Upper lobe of left lung (tissue), 6 donors: ENCODE measurements around the gene TACSTD2. TPM values are rescaled to one million over a fixed set of nuclear protein-coding genes. Genes with fewer than 3 reads are reported as not detected.
A peak's percentile ranks its signal among the peaks of the same experiment; 100 is the strongest.
"Not testable (repeated sequence)": the region's sequence is repeated elsewhere in the genome, so short reads cannot be mapped to it uniquely, and the experiment has no call there.

Experiments used
- ATAC-seq, 2 donors: fragments of 200-7000 bp; cut with Tn5 transposase; one replicate each; pipeline ENCODE4 v1.9.1; 2022; ENCODE audit warnings: mild to moderate bottlenecking in 2 of 2, moderate library complexity in 2 of 2; ENCODE audit not compliant: low FRiP score in 2 of 2
- DNase-seq, 2 donors: peaks; one replicate each; pipeline ENCODE4 v3.0.0-alpha.2; 2019 to 2020
- H3K27ac ChIP-seq, 4 donors: fragments of 200-600 bp; sonication (generic); one replicate each; pipeline ENCODE4 v1.5.1; 2016 to 2019
- H3K27me3 ChIP-seq, 4 donors: fragments of 200-600 bp; sonication (generic); one replicate each; pipeline ENCODE4 v1.5.1; 2017 to 2019
- H3K36me3 ChIP-seq, 4 donors: fragments of 200-600 bp; sonication (generic); one replicate each; pipeline ENCODE4 v1.5.1; 2016 to 2019
- H3K4me1 ChIP-seq, 4 donors: fragments of 200-600 bp; sonication (generic); one replicate each; pipeline ENCODE4 v1.5.1; 2018 to 2019
- H3K4me3 ChIP-seq, 4 donors: fragments of 200-600 bp; sonication (generic); one replicate each; pipeline ENCODE4 v1.5.1; 2017 to 2019; ENCODE audit warnings: mild to moderate bottlenecking in 2 of 4, moderate library complexity in 1 of 4
- H3K9me3 ChIP-seq, 4 donors: fragments of 200-600 bp; sonication (generic); one replicate each; pipeline ENCODE4 v1.5.1; 2018 to 2019
- EP300 ChIP-seq, 4 donors: sonication (generic); formaldehyde crosslinking; IDR thresholded peaks; one replicate each; pipeline ENCODE4 v1.5.1; 2017; ENCODE audit warnings: antibody characterized with exemption in 4 of 4, control low read depth in 2 of 4
- POLR2A ChIP-seq, 4 donors: fragments of 450-650 bp; IDR thresholded peaks; one replicate each; pipeline ENCODE4 v1.5.1; 2016 to 2017; ENCODE audit warnings: antibody characterized with exemption in 4 of 4, mild to moderate bottlenecking in 2 of 4
- POLR2AphosphoS5 ChIP-seq, 2 donors: sonication (generic); formaldehyde crosslinking; IDR thresholded peaks; one replicate each; pipeline ENCODE4 v1.5.1; 2017; ENCODE audit warnings: antibody characterized with exemption in 2 of 2
- WGBS, 2 donors: methylation state at CpG; one replicate each; pipeline ENCODE4 v1.1.5; 2017 to 2018; 5-methylcytosine and 5-hydroxymethylcytosine counted together
- total RNA-seq, 6 donors: library from RNA; depleted of rRNA in 4 of 6; stranded (reverse); fragments of >200 nt in 4 of 6; gene quantifications; one replicate each; pipeline versions ENCODE4 v1.1.0 to v1.2.1, GENCODE V29; 2016 to 2021
- TF ChIP-seq, protein P1 (sequence below), 6 experiments: fragments of 450-650 bp in 4 of 6; fragments of 200-600 bp in 2 of 6; sonication (generic) in 2 of 6; IDR thresholded peaks; one replicate each; pipeline ENCODE4 v1.5.1; 2016 to 2019; ENCODE audit warnings: antibody characterized with exemption in 6 of 6
- donor health status: DM: no; HTN: no; CAD: no; lungs with moderate emphysema.
- donor health status: DM: no; HTN: yes; CAD: no; lungs with severe emphysema.

Gene TACSTD2
- total RNA-seq, 6 donors from 2014 or later, result 41.9 to 387 (median 161) TPM

DNA sequence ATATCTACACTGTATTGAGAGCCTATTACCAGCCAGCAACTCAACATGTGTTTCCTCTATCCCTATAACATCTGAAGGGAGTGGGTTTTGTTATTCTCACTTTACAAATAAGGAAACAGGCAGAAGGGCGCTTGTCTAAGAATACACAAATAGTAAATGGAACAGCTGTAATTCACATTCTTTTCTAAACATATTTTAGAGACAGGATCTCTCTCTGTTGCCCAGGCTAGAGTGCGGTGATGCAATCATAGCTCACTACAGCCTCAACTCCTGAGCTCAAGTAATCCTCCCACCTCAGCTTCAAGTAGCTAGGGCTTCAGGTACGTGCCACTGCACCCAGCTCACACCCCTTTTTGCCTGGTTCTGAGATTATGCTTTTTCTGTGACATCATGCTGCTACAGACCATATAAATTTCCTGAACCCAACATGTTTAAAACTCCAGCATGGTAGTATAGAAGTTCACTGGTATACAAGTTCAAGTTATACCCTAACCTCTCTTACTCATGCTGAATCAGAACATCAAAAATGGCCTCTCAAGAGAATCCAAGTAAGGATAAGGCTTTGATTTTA lies 8.6 kb upstream of the TACSTD2 start:
- DNase-seq (peak in 1 of 2 donors; percentile 82), ATAC-seq (peak; percentile 53 to 65)

DNA sequence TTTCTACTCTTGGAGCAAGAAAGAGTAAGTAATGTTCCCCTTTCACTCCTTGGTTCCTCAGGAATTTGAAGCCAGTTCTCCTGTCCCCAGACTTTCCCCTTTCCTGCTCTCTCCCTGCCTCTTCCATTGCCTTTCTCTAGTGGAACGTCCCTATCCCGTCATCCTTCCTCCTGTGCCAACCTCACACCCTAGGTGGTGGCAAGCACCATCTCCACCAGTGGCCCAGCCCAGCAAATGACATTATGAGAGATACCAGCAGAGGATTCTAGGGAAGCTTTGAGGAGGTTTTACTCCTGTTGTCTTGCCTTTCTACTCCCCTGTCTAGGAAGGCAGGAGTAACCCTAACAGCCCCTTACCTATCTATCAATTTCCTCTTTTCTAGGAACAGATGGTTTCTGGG lies 8.1 kb upstream of the TACSTD2 start:
- H3K9me3 ChIP-seq, result no peaks in the 10 kb centered on the region
- 39 to 56% methylated on average over 2 of the region's 2 CpGs for WGBS, 2 donors
- no peak overlapping the region for H3K4me3 ChIP-seq
- no peaks in the 10 kb centered on the region for H3K36me3 ChIP-seq
- peak; percentile 11 to 25 for ATAC-seq
- H3K27ac ChIP-seq, result peak overlapping the region; percentile 74 to 86 (median 82)
- no peaks in the 10 kb centered on the region for H3K27me3 ChIP-seq
- no peak for DNase-seq
- TF ChIP-seq, protein P1, sequence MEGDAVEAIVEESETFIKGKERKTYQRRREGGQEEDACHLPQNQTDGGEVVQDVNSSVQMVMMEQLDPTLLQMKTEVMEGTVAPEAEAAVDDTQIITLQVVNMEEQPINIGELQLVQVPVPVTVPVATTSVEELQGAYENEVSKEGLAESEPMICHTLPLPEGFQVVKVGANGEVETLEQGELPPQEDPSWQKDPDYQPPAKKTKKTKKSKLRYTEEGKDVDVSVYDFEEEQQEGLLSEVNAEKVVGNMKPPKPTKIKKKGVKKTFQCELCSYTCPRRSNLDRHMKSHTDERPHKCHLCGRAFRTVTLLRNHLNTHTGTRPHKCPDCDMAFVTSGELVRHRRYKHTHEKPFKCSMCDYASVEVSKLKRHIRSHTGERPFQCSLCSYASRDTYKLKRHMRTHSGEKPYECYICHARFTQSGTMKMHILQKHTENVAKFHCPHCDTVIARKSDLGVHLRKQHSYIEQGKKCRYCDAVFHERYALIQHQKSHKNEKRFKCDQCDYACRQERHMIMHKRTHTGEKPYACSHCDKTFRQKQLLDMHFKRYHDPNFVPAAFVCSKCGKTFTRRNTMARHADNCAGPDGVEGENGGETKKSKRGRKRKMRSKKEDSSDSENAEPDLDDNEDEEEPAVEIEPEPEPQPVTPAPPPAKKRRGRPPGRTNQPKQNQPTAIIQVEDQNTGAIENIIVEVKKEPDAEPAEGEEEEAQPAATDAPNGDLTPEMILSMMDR (IDR thresholded peaks at IDR 0.05), result no peak
- no peak for TF ChIP-seq POLR2AphosphoS5 (IDR thresholded peaks at IDR 0.05)
- TF ChIP-seq EP300 (IDR thresholded peaks at IDR 0.05), result no peak
- no peak for TF ChIP-seq POLR2A (IDR thresholded peaks at IDR 0.05)
- peaks cover 22 to 31% (median 27%) of the 10 kb centered on the region in 4 donors for H3K4me1 ChIP-seq

More for the DNA sequence above, 8.6 kb upstream of the TACSTD2 start:
- H3K36me3 ChIP-seq, result no peaks in the 10 kb centered on the region
- TF ChIP-seq EP300 (IDR thresholded peaks at IDR 0.05) (no peak), POLR2AphosphoS5 (IDR thresholded peaks at IDR 0.05) (peak in 1 of 2 donors; percentile 12)
- no peaks in the 10 kb centered on the region for H3K9me3 ChIP-seq
- no peaks in the 10 kb centered on the region for H3K27me3 ChIP-seq
- peaks cover 22 to 31% (median 27%) of the 10 kb centered on the region in 4 donors for H3K4me1 ChIP-seq
- H3K4me3 ChIP-seq, result no peak overlapping the region
- WGBS, 2 donors, result 26 to 48% methylated on average over 3 of the region's 3 CpGs
- peak overlapping the region; percentile 74 to 86 (median 82) for H3K27ac ChIP-seq

DNA sequence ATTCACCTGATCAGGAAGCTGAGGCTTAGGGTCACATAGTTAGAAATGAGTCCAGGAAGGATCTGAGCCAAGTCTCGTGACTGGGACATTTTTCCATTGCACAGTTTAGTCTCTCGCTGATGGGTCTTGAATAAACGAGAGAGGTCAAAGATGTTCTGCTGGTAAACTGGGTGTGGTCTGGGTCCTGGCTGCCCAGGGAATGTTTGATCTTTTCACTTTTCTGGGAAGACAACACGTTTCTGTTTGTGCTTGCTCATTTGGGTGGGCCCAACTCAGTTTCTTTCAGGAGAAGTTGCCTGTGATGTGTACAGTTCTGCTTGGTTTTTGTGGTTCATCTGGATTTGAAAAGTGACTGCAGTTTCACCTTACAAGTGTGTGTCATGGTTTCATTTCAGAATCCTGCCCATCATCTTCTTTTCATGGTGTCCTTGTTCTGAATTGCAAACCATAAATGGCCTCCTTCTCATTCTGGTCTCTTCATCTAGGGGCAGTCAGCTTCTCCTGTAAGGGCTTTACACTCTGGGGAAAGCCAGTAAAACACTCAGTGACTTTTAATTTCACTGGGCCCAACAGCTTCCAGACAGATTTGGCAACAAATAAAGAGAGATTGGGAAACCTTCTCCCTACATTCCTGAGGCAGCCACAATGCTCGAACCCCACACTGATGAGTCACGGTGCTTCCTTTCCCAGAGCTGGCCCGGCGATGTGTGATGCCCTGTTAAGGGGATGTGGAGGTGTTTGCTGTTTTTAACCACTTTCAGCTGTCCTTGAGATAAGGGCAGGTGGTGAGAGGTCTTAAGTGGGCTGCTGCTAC lies 7.2 kb upstream of the TACSTD2 start:
- ATAC-seq (peak; percentile 91 to 92), DNase-seq (peak in 1 of 2 donors; percentile 88)
- H3K4me3 ChIP-seq, result no peak overlapping the region
- H3K4me1 ChIP-seq, result peaks cover 22 to 31% (median 27%) of the 10 kb centered on the region in 4 donors
- 10 to 21% methylated on average over 7 to 8 of the region's 8 CpGs for WGBS, 2 donors
- peak overlapping the region; percentile 74 to 86 (median 82) for H3K27ac ChIP-seq
- H3K9me3 ChIP-seq, result no peaks in the 10 kb centered on the region
- TF ChIP-seq, protein P1 (IDR thresholded peaks at IDR 0.05), result no peak
- peak; percentile 65 to 78 for TF ChIP-seq POLR2AphosphoS5 (IDR thresholded peaks at IDR 0.05)
- TF ChIP-seq POLR2A (IDR thresholded peaks at IDR 0.05), result no peak
- peak in 1 of 4 donors; percentile 71 for TF ChIP-seq EP300 (IDR thresholded peaks at IDR 0.05)
- H3K36me3 ChIP-seq, result no peaks in the 10 kb centered on the region
- no peaks in the 10 kb centered on the region for H3K27me3 ChIP-seq

DNA sequence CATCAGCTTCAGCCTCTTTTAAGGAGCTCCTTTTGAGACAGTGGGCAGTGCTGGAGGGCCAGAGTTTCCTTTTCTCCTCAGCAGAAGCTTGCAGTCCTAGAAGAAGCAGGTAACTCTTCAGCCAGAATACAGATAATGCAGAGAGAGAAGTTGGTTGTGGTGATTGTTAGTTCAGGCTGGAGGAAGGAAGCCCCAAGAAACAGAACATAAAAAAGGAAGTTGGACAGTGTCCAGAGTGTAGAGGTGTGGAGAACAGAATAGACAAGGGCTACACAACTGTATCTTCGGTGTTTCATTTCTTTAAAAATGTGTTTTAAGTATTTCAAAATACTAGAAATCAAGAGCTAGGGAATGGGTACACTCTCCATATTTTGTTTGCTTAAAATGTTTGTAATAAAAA lies 6.4 kb upstream of the TACSTD2 start:
- TF ChIP-seq POLR2AphosphoS5 (IDR thresholded peaks at IDR 0.05) (no peak), EP300 (IDR thresholded peaks at IDR 0.05) (no peak), POLR2A (IDR thresholded peaks at IDR 0.05) (no peak)
- TF ChIP-seq, protein P1 (IDR thresholded peaks at IDR 0.05), result no peak
- no peaks in the 10 kb centered on the region for H3K9me3 ChIP-seq
- H3K4me3 ChIP-seq, result no peak overlapping the region
- DNase-seq (no peak), ATAC-seq (peak in 1 of 2 donors; percentile 55)
- H3K27me3 ChIP-seq, result no peaks in the 10 kb centered on the region
- H3K27ac ChIP-seq, result peak overlapping the region; percentile 74 to 86 (median 82)
- H3K36me3 ChIP-seq, result no peaks in the 10 kb centered on the region
- WGBS, 2 donors, result 7 to 12% methylated on average over 1 of the region's 1 CpG
- H3K4me1 ChIP-seq, result peaks cover 22 to 32% (median 27%) of the 10 kb centered on the region in 4 donors

DNA sequence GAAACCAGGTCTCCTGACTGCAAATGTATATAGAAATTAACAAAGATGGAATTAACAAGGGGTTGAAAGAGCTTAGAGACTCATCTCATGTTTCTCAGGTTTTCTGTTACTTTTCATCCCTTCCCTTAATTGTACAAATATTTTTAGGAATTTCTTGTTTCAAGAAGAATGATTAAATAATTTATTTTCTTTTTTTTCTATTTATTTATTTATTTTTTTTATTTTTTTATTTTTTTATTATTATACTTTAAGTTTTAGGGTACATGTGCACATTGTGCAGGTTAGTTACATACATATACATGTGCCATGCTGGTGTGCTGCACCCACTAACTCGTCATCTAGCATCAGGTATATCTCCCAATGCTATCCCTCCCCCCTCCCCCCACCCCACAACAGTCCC lies 5.1 kb upstream of the TACSTD2 start:
- H3K4me1 ChIP-seq, result peaks cover 27 to 45% (median 37%) of the 10 kb centered on the region in 4 donors
- H3K9me3 ChIP-seq, DNase-seq, ATAC-seq, H3K27ac ChIP-seq, H3K4me3 ChIP-seq, H3K36me3 ChIP-seq, H3K27me3 ChIP-seq: not testable (repeated sequence)
- WGBS, 2 donors, result 91 to 94% methylated on average over 1 of the region's 1 CpG
